K562 (cell line): ENCODE measurements around the gene CHRNB1. TPM values are rescaled to one million over a fixed set of nuclear protein-coding genes. Genes with fewer than 3 reads are reported as not detected.

Experiments
- ATAC-seq: fragments of 200-7000 bp; cut with Tn5 transposase; 3 replicates; pipeline ENCODE4 v1.9.1; 2020; ENCODE audit warnings: moderate library complexity
- BruUV-seq: library from RNA; stranded (reverse); fragments of 400-500 nt; replicated peaks from 2 replicates; lab custom pipeline; 2021; lab: Mats Ljungman, UMichigan
- CTCF ChIA-PET: fragments of 300-600 bp; formaldehyde crosslinking; extraction: SDS; loops from one replicate; lab custom pipeline; 2021; ENCODE audit warnings: low intra/inter-chr PET ratio; lab: Yijun Ruan, JAX
- POLR2A ChIA-PET: fragments of 300-600, 350-650 bp; sonication (Branson Sonifier 250); formaldehyde crosslinking; extraction: SDS; loops from one replicate; lab custom pipeline; 2021; ENCODE audit warnings: antibody characterized with exemption, inconsistent platforms; lab: Yijun Ruan, JAX
- DNase-seq, 4 experiments: peaks; one replicate each; pipeline versions ENCODE4 v3.0.0 to v3.0.0-alpha.2; 2011 to 2018; ENCODE audit warnings: low spot score in 3 of 4, mixed read lengths in 3 of 4; ENCODE audit errors: extremely low read depth in 1 of 4
- FAIRE-seq: peaks from 2 replicates; lab custom pipeline; 2011; peaks lifted over from hg19 to GRCh38; lab: Jason Lieb, UNC
- H2AFZ ChIP-seq: 2 replicates; pipeline ENCODE4 v1.6.0; 2011; ENCODE audit warnings: low read depth, low read length, control low read depth, inconsistent platforms
- H3K27ac ChIP-seq: fragments of 200-600 bp; 3 replicates; pipeline ENCODE4 v1.8.0; 2011; ENCODE audit warnings: low read depth, mild to moderate bottlenecking, control low read depth, inconsistent platforms, low read length, moderate library complexity, mixed read lengths; ENCODE audit errors: extremely low read depth
- H3K27me3 ChIP-seq, 2 experiments: fragments of 300-600 bp in 1 of 2; 2 replicates in 1 of 2; 3 replicates in 1 of 2; pipeline versions ENCODE4 v1.6.0 to v1.8.0; 2011; ENCODE audit warnings: inconsistent platforms in 2 of 2, low read length in 2 of 2, mild to moderate bottlenecking in 1 of 2, mixed read lengths in 1 of 2, moderate library complexity in 1 of 2; ENCODE audit not compliant: control insufficient read depth in 2 of 2, insufficient read depth in 2 of 2
- H3K36me3 ChIP-seq: fragments of 300-600 bp; 3 replicates; pipeline ENCODE4 v1.8.0; 2011; ENCODE audit warnings: mild to moderate bottlenecking, low read length, inconsistent platforms; ENCODE audit not compliant: control insufficient read depth, insufficient read depth
- H3K4me1 ChIP-seq, 2 experiments: fragments of 200-600 bp in 1 of 2; replicated peaks in 1 of 2; 2 replicates in 1 of 2; 3 replicates in 1 of 2; pipeline versions ENCODE4 v1.5.1 to v1.8.0; 2011; ENCODE audit warnings: inconsistent platforms in 2 of 2, low read length in 2 of 2, mild to moderate bottlenecking in 1 of 2, mixed read lengths in 1 of 2, moderate library complexity in 1 of 2; ENCODE audit not compliant: control insufficient read depth in 2 of 2, insufficient read depth in 2 of 2
- H3K4me2 ChIP-seq: 2 replicates; pipeline ENCODE4 v1.6.1; 2011; ENCODE audit warnings: low read length, control low read depth, inconsistent platforms, mixed read lengths; ENCODE audit not compliant: insufficient read depth
- H3K4me3 ChIP-seq: fragments of 200-600 bp; sonication (generic), shearing (Covaris generic); 2 replicates; pipeline ENCODE4 v1.5.1; 2016; ENCODE audit warnings: control low read depth, inconsistent platforms
- H3K79me2 ChIP-seq: fragments of 200-600 bp; 3 replicates; pipeline ENCODE4 v1.8.0; 2011; ENCODE audit warnings: low read length, inconsistent platforms; ENCODE audit not compliant: control insufficient read depth, insufficient read depth
- H3K9ac ChIP-seq, 2 experiments: 2 replicates each; pipeline versions ENCODE4 v1.6.0 to v1.6.1; 2011; ENCODE audit warnings: low read depth in 2 of 2, low read length in 2 of 2, control low read depth in 1 of 2, inconsistent platforms in 1 of 2, mild to moderate bottlenecking in 1 of 2, mixed read lengths in 1 of 2; ENCODE audit not compliant: insufficient read depth in 1 of 2
- H3K9me1 ChIP-seq: one replicate; pipeline ENCODE4 v1.6.0; 2011; ENCODE audit warnings: inconsistent platforms, mild to moderate bottlenecking, low read length, moderate library complexity; ENCODE audit not compliant: control insufficient read depth, insufficient read depth
- H3K9me3 ChIP-seq: replicated peaks from 2 replicates; pipeline ENCODE4 v1.5.1; 2011; ENCODE audit warnings: low read depth, low read length, inconsistent platforms; ENCODE audit not compliant: control insufficient read depth, insufficient read depth
- H4K20me1 ChIP-seq: replicated peaks from 2 replicates; pipeline ENCODE4 v1.6.1; 2011; ENCODE audit warnings: low read length, inconsistent platforms, mixed read lengths; ENCODE audit not compliant: control insufficient read depth, insufficient read depth
- BACH1 ChIP-seq: fragments of 200-800 bp; sonication (Bioruptor generic); IDR thresholded peaks from 2 replicates; pipeline ENCODE4 v1.6.1; 2016; ENCODE audit warnings: missing genetic modification characterization, missing compliant biosample characterization
- CEBPG ChIP-seq, 3 experiments: fragments of 200-800 bp in 1 of 3; sonication (Bioruptor generic) in 1 of 3; sonication (generic) in 1 of 3; formaldehyde crosslinking in 1 of 3; IDR thresholded peaks in 2 of 3; conservative IDR thresholded peaks in 1 of 3; 2 replicates each; pipeline versions ENCODE4 v1.6.1 to v1.8.0; 2016 to 2022; ENCODE audit warnings: missing compliant biosample characterization in 2 of 3, missing genetic modification characterization in 2 of 3, mild to moderate bottlenecking in 1 of 3, missing genetic modification reagents in 1 of 3
- CGGBP1 ChIP-seq: fragments of 250-450 bp; sonication (Bioruptor Pico); IDR thresholded peaks from 2 replicates; pipeline ENCODE4 v1.9.0; 2021; ENCODE audit warnings: mild to moderate bottlenecking
- EWSR1 ChIP-seq: fragments of 450-650 bp; IDR thresholded peaks from 2 replicates; pipeline ENCODE4 v1.6.1; 2018; ENCODE audit warnings: borderline replicate concordance, mild to moderate bottlenecking, low read depth, moderate library complexity; ENCODE audit not compliant: partially characterized antibody
- HOXB6 ChIP-seq: fragments of 250-450 bp; sonication (Bioruptor Pico); IDR thresholded peaks from 2 replicates; pipeline ENCODE4 v1.5.1; 2022; ENCODE audit warnings: mild to moderate bottlenecking, borderline replicate concordance
- MITF ChIP-seq: IDR thresholded peaks from 2 replicates; pipeline ENCODE4 v1.6.1; 2014; ENCODE audit warnings: antibody characterized with exemption
- PHB2 ChIP-seq: fragments of 450-650 bp; IDR thresholded peaks from 2 replicates; pipeline ENCODE4 v1.6.1; 2017; ENCODE audit warnings: low read depth
- RCOR1 ChIP-seq, 2 experiments: IDR thresholded peaks; 2 replicates each; pipeline ENCODE4 v1.6.1; 2012; ENCODE audit warnings: low read depth in 2 of 2, low read length in 2 of 2, borderline replicate concordance in 1 of 2, improper control_type of control experiment in 1 of 2
- SMARCA5 ChIP-seq: fragments of 450-650 bp; IDR thresholded peaks from 2 replicates; pipeline ENCODE4 v1.6.1; 2016
- SREBF2 ChIP-seq: sonication (generic); formaldehyde crosslinking; IDR thresholded peaks from 2 replicates; pipeline ENCODE4 v1.4.0; 2020; ENCODE audit warnings: mild to moderate bottlenecking, missing genetic modification reagents
- TAF7 ChIP-seq: fragments of 450-650 bp; IDR thresholded peaks from 2 replicates; pipeline ENCODE4 v1.6.1; 2016; ENCODE audit warnings: missing genetic modification characterization, missing compliant biosample characterization
- TEAD1 ChIP-seq, 2 experiments: fragments of 450-650 bp in 1 of 2; sonication (generic) in 1 of 2; formaldehyde crosslinking; IDR thresholded peaks; 2 replicates each; pipeline versions ENCODE4 v1.4.0 to v1.8.0; 2020 to 2022; ENCODE audit warnings: mild to moderate bottlenecking in 2 of 2, missing genetic modification reagents in 1 of 2
- ZNF121 ChIP-seq: sonication (generic); formaldehyde crosslinking; conservative IDR thresholded peaks from 2 replicates; pipeline ENCODE4 v1.8.0; 2022; ENCODE audit warnings: missing genetic modification reagents
- ZNF274 ChIP-seq: IDR thresholded peaks from 2 replicates; pipeline ENCODE4 v1.6.1; 2011; ENCODE audit warnings: low read depth, mild to moderate bottlenecking, low read length, moderate library complexity, borderline replicate concordance
- ZNF282 ChIP-seq: sonication (generic); formaldehyde crosslinking; IDR thresholded peaks from 2 replicates; pipeline ENCODE4 v1.8.1; 2023; ENCODE audit warnings: missing genetic modification reagents
- ZNF395 ChIP-seq: fragments of 200-800 bp; sonication (Bioruptor generic); IDR thresholded peaks from 2 replicates; pipeline ENCODE4 v1.6.1; 2017; ENCODE audit warnings: missing genetic modification characterization, missing compliant biosample characterization
- ZNF408 ChIP-seq: fragments of 250-450 bp; sonication (Bioruptor Pico); IDR thresholded peaks from 2 replicates; pipeline ENCODE4 v1.4.0; 2020; ENCODE audit warnings: low read depth, mild to moderate bottlenecking, moderate library complexity
- ZNF695 ChIP-seq: fragments of 450-650 bp; formaldehyde crosslinking; IDR thresholded peaks from 2 replicates; pipeline ENCODE4 v1.4.0; 2020; ENCODE audit warnings: mild to moderate bottlenecking, moderate library complexity
- WGBS: fragments of 100-300 bp; shearing (Covaris generic); methylation state at CpG from one replicate; pipeline ENCODE4 v1.1.6; 2016; ENCODE audit warnings: low coverage, mixed read lengths; ENCODE audit not compliant: insufficient coverage; ENCODE audit errors: missing lambda C conversion rate; 5-methylcytosine and 5-hydroxymethylcytosine counted together
- in situ Hi-C: fragments of 300-500 bp; cut with MboI; formaldehyde crosslinking; loops from 4 replicates; pipeline ENCODE4 v1.15.0; 2018; ENCODE audit warnings: inconsistent platforms, mixed read lengths
- intact Hi-C: fragments of 100-400 bp; cut with micrococcal nuclease; formaldehyde crosslinking; loops from 2 replicates; pipeline ENCODE4 v1.14.2; 2022
- polyA plus RNA-seq, 8 experiments: library from polyadenylated mRNA; depleted of rRNA in 4 of 8; stranded (reverse) in 5 of 8; unstranded in 3 of 8; fragments of >200 nt; fragmentation: Nextera tagmentation in 2 of 8; fragmentation: Illumina TruSeq in 1 of 8; extraction: Ambion mirVana in 2 of 8; extraction: Trizol in 1 of 8; gene quantifications; 2 replicates each; pipeline versions ENCODE4 v1.2.1 to v1.2.3, GENCODE V29; 2011 to 2014; ENCODE audit warnings: inconsistent platforms in 1 of 8, missing spikeins in 1 of 8
- total RNA-seq, 7 experiments: library from RNA; depleted of rRNA in 6 of 7; stranded (reverse); fragments of >200 nt in 6 of 7; fragmentation: Illumina TruSeq in 2 of 7; extraction: Trizol in 2 of 7; gene quantifications; 2 replicates each; pipeline versions ENCODE4 v1.2.1 to v1.2.3, GENCODE V29; 2011 to 2021; ENCODE audit warnings: low replicate concordance in 1 of 7
- TF ChIP-seq, protein P1 (sequence below): fragments of 450-650 bp; formaldehyde crosslinking; IDR thresholded peaks from 2 replicates; pipeline ENCODE4 v1.4.0; 2022; ENCODE audit warnings: mild to moderate bottlenecking, moderate library complexity

CHRNB1 gene
- total and polyA plus RNA-seq, 9 of the 15 experiments (the other 6 are each of a cell fraction or from before 2014, with no cell fraction given): 4.7 to 12.3 (median 6.8) TPM

- no TSS peak for BruUV-seq
- Histone ChIP-seq H3K4me1 (peaks cover 0 to 6% of the 10 kb centered on the region in 2 experiments; a peak in 2 of 5 replicates), H3K9me1 (no peaks in the 10 kb centered on the region), H4K20me1 (no peaks in the 10 kb centered on the region), H3K27me3 (no peaks in the 10 kb centered on the region), H3K79me2 (no peaks in the 10 kb centered on the region), H3K9ac (no peak overlapping the region; a peak in 1 of 4 replicates), H3K9me3 (no peaks in the 10 kb centered on the region), H3K27ac (no peak overlapping the region), H2AFZ (no peak overlapping the region), H3K4me2 (no peak overlapping the region), H3K36me3 (no peaks in the 10 kb centered on the region), H3K4me3 (no peak overlapping the region)
- in situ Hi-C loops (no loop called here), intact Hi-C loops (no loop called here)
- ChIA-PET CTCF (no interaction called here), POLR2A (interaction anchor here (0.7 to 0.9 kb wide), 2 partner anchors 9 to 227 kb away, joined by 3 read pairs; no protein-coding TSS in a partner anchor)
- no peak for ATAC-seq
- WGBS: 78% methylated on average over 6 of the region's 16 CpGs
- FAIRE-seq: no peak
- DNase-seq: no peak
- TF ChIP-seq CEBPG (CRISPR knock-in tag; IDR thresholded peaks at IDR 0.05) (no peak), CEBPG (tag; conservative IDR thresholded peaks at IDR 0.05 in 1 of 2, IDR thresholded peaks at IDR 0.05 in 1 of 2) (no peak), CGGBP1 (CRISPR knock-in tag) (no peak), MITF (no peak), ZNF695 (CRISPR knock-in tag) (no peak), SREBF2 (CRISPR knock-in tag) (no peak), EWSR1 (no peak), PHB2 (no peak), ZNF121 (CRISPR knock-in tag) (no peak), HOXB6 (CRISPR knock-in tag) (no peak), ZNF408 (no peak), RCOR1 (IDR thresholded peaks at IDR 0.05; ENCODE audit: borderline replicate concordance in 1 of 2, low read depth in 2 of 2, low read length in 2 of 2) (no peak), TAF7 (tag) (no peak), BACH1 (tag) (no peak), TEAD1 (CRISPR knock-in tag; IDR thresholded peaks at IDR 0.05) (no peak), SMARCA5 (no peak), ZNF282 (CRISPR knock-in tag) (no peak), ZNF274 (no peak), ZNF395 (CRISPR knock-in tag) (no peak)
- TF ChIP-seq, protein P1, sequence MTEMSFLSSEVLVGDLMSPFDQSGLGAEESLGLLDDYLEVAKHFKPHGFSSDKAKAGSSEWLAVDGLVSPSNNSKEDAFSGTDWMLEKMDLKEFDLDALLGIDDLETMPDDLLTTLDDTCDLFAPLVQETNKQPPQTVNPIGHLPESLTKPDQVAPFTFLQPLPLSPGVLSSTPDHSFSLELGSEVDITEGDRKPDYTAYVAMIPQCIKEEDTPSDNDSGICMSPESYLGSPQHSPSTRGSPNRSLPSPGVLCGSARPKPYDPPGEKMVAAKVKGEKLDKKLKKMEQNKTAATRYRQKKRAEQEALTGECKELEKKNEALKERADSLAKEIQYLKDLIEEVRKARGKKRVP: no peak
Observed at GRCh38 chr17:7421186-7421585, 23.7 kb upstream of the CHRNB1 start.
